CD8-positive, alpha-beta memory T cell (primary cell): Measurements from ENCODE around the gene CCDC60. TPM values are rescaled to one million over a fixed set of nuclear protein-coding genes. Genes with fewer than 3 reads are reported as not detected.
A peak's percentile ranks its signal among the peaks of the same experiment; 100 is the strongest.

Experiments used
- CTCF ChIA-PET: fragments of 350-600 bp; sonication (Branson Sonifier 250); formaldehyde crosslinking; loops from one replicate; lab custom pipeline; 2021; ENCODE audit warnings: antibody characterized with exemption; lab: Charles Lee
- POLR2A ChIA-PET: fragments of 350-600 bp; sonication (Branson Sonifier 250); formaldehyde crosslinking; loops from one replicate; lab custom pipeline; 2021; ENCODE audit warnings: antibody characterized with exemption; lab: Charles Lee
- DNase-seq, 5 donors: peaks; one replicate each; pipeline versions ENCODE4 v3.0.0 to v3.0.0-alpha.2; 2020 to 2022; ENCODE audit warnings: mixed read lengths in 1 of 5
- H3K27ac ChIP-seq: one replicate; pipeline ENCODE4 v1.7.0; 2013; ENCODE audit warnings: low read depth, mild to moderate bottlenecking, low read length, moderate library complexity
- H3K27me3 ChIP-seq: 2 replicates; pipeline ENCODE4 v1.7.0; 2013; ENCODE audit warnings: low read length, mild to moderate bottlenecking; ENCODE audit not compliant: insufficient read depth, poor library complexity, severe bottlenecking
- H3K36me3 ChIP-seq: 2 replicates; pipeline ENCODE4 v1.7.0; 2013; ENCODE audit warnings: mild to moderate bottlenecking, low read length, moderate library complexity; ENCODE audit not compliant: insufficient read depth
- H3K4me1 ChIP-seq: 2 replicates; pipeline ENCODE4 v1.7.0; 2013; ENCODE audit warnings: mild to moderate bottlenecking, low read length, moderate library complexity; ENCODE audit not compliant: insufficient read depth
- H3K4me3 ChIP-seq: 2 replicates; pipeline ENCODE4 v1.7.0; 2013; ENCODE audit warnings: mild to moderate bottlenecking, low read length
- H3K9me3 ChIP-seq: 2 replicates; pipeline ENCODE4 v1.7.0; 2013; ENCODE audit warnings: mild to moderate bottlenecking, low read length
- H3K27ac Mint-ChIP-seq, 8 donors: one replicate each; pipeline ENCODE4 v1.8.0; 2020 to 2021; ENCODE audit warnings: mixed read lengths in 8 of 8, mild to moderate bottlenecking in 6 of 8, inconsistent platforms in 3 of 8, moderate library complexity in 3 of 8
- H3K27me3 Mint-ChIP-seq, 2 donors: one replicate each; pipeline ENCODE4 v1.8.0; 2020 to 2021; ENCODE audit warnings: mixed read lengths in 2 of 2, mild to moderate bottlenecking in 1 of 2, moderate library complexity in 1 of 2
- H3K36me3 Mint-ChIP-seq, 3 donors: one replicate each; pipeline ENCODE4 v1.8.0; 2020 to 2021; ENCODE audit warnings: mixed read lengths in 3 of 3, inconsistent platforms in 1 of 3, mild to moderate bottlenecking in 1 of 3
- H3K4me1 Mint-ChIP-seq, 3 donors: one replicate each; pipeline ENCODE4 v1.8.0; 2020 to 2021; ENCODE audit warnings: mixed read lengths in 3 of 3, inconsistent platforms in 1 of 3, mild to moderate bottlenecking in 1 of 3
- H3K4me3 Mint-ChIP-seq, 7 donors: one replicate each; pipeline ENCODE4 v1.8.0; 2020 to 2021; ENCODE audit warnings: mixed read lengths in 7 of 7, mild to moderate bottlenecking in 6 of 7, moderate library complexity in 4 of 7, inconsistent platforms in 2 of 7
- H3K9me3 Mint-ChIP-seq, 5 donors: one replicate each; pipeline ENCODE4 v1.8.0; 2020 to 2022; ENCODE audit warnings: mixed read lengths in 5 of 5, mild to moderate bottlenecking in 3 of 5, moderate library complexity in 2 of 5, inconsistent platforms in 1 of 5
- polyA plus RNA-seq: library from polyadenylated mRNA; unstranded; fragments of 300-500 nt; fragmentation: Illumina TruSeq; gene quantifications from one replicate; pipeline ENCODE4 v1.2.3, GENCODE V29; 2021
- total RNA-seq, 2 experiments: library from RNA; stranded (reverse); gene quantifications; one replicate each; pipeline ENCODE4 v1.2.3, GENCODE V29; 2021

CCDC60 gene
- total and polyA plus RNA-seq, 3 experiments from 2014 or later: not detected

- no peak overlapping the region for H3K27ac Mint-ChIP-seq
- H3K9me3 Mint-ChIP-seq: no peaks in the 10 kb centered on the region
- H3K4me1 ChIP-seq: no peaks in the 10 kb centered on the region
- no peak overlapping the region for H3K4me3 ChIP-seq
- no peak overlapping the region for H3K27ac ChIP-seq
- no peak overlapping the region for H3K4me3 Mint-ChIP-seq
- H3K27me3 ChIP-seq: no peaks in the 10 kb centered on the region
- ChIA-PET CTCF (interaction anchor here (1.1 kb wide), 1 partner anchor 15 kb away, joined by 3 read pairs; no protein-coding TSS in a partner anchor), POLR2A (no interaction called here)
- H3K4me1 Mint-ChIP-seq: peaks cover 0 to 5% (median 3%) of the 10 kb centered on the region in 3 donors
- H3K36me3 ChIP-seq: no peaks in the 10 kb centered on the region
- DNase-seq: peak in 3 of 5 donors; percentile 4 to 48 (median 8)
- H3K36me3 Mint-ChIP-seq: no peaks in the 10 kb centered on the region
- no peaks in the 10 kb centered on the region for H3K9me3 ChIP-seq
- H3K27me3 Mint-ChIP-seq: peaks cover 8 to 15% of the 10 kb centered on the region in 2 donors
Observed at GRCh38 chr12:119444462-119445044, 110.0 kb downstream of the CCDC60 start.

- Histone ChIP-seq H3K27ac (no peak overlapping the region), H3K9me3 (no peaks in the 10 kb centered on the region), H3K36me3 (no peaks in the 10 kb centered on the region), H3K27me3 (no peaks in the 10 kb centered on the region), H3K4me1 (no peaks in the 10 kb centered on the region), H3K4me3 (no peak overlapping the region)
- CTCF ChIA-PET: no interaction called here
- peaks cover 0 to 1% (median 0%) of the 10 kb centered on the region in 5 donors for H3K9me3 Mint-ChIP-seq
- no peaks in the 10 kb centered on the region for H3K36me3 Mint-ChIP-seq
- DNase-seq: no peak
- no peak overlapping the region for H3K27ac Mint-ChIP-seq
- peaks cover 6 to 12% of the 10 kb centered on the region in 2 donors for H3K27me3 Mint-ChIP-seq
- H3K4me3 Mint-ChIP-seq: no peak overlapping the region
- peaks cover 0 to 5% (median 3%) of the 10 kb centered on the region in 3 donors for H3K4me1 Mint-ChIP-seq
- POLR2A ChIA-PET: no interaction called here
Observed at GRCh38 chr12:119446459-119446858, 111.9 kb downstream of the CCDC60 start.

- Histone ChIP-seq H3K27me3 (no peaks in the 10 kb centered on the region), H3K36me3 (no peaks in the 10 kb centered on the region), H3K27ac (no peak overlapping the region), H3K4me3 (no peak overlapping the region), H3K9me3 (no peaks in the 10 kb centered on the region), H3K4me1 (no peaks in the 10 kb centered on the region)
- no peak overlapping the region for H3K4me3 Mint-ChIP-seq
- ChIA-PET CTCF (no interaction called here), POLR2A (no interaction called here)
- peaks cover 11 to 12% of the 10 kb centered on the region in 2 donors for H3K27me3 Mint-ChIP-seq
- no peak overlapping the region for H3K27ac Mint-ChIP-seq
- H3K36me3 Mint-ChIP-seq: no peaks in the 10 kb centered on the region
- no peak for DNase-seq
- H3K9me3 Mint-ChIP-seq: peaks cover 0 to 1% (median 0%) of the 10 kb centered on the region in 5 donors
- H3K4me1 Mint-ChIP-seq: peaks cover 0 to 5% (median 3%) of the 10 kb centered on the region in 3 donors
Observed at GRCh38 chr12:119447126-119447525, 112.6 kb downstream of the CCDC60 start.

- no peaks in the 10 kb centered on the region for H3K36me3 Mint-ChIP-seq
- H3K4me1 Mint-ChIP-seq: peaks cover 0 to 5% (median 3%) of the 10 kb centered on the region in 3 donors
- no peak overlapping the region for H3K27ac ChIP-seq
- H3K27me3 Mint-ChIP-seq: peaks cover 12 to 16% of the 10 kb centered on the region in 2 donors
- no peak overlapping the region for H3K27ac Mint-ChIP-seq
- no peak overlapping the region for H3K4me3 ChIP-seq
- H3K4me1 ChIP-seq: no peaks in the 10 kb centered on the region
- ChIA-PET POLR2A (no interaction called here), CTCF (no interaction called here)
- H3K9me3 Mint-ChIP-seq: peaks cover 0 to 3% (median 0%) of the 10 kb centered on the region in 5 donors
- DNase-seq: no peak
- H3K9me3 ChIP-seq: no peaks in the 10 kb centered on the region
- H3K36me3 ChIP-seq: no peaks in the 10 kb centered on the region
- no peaks in the 10 kb centered on the region for H3K27me3 ChIP-seq
- no peak overlapping the region for H3K4me3 Mint-ChIP-seq
Observed at GRCh38 chr12:119447618-119448017, 113.1 kb downstream of the CCDC60 start.

GRCh38 chr12:119448611-119449131, 114.1 kb downstream of the CCDC60 start:
- no peak for DNase-seq
- ChIA-PET POLR2A (no interaction called here), CTCF (no interaction called here)
- Histone ChIP-seq H3K4me3 (no peak overlapping the region), H3K27me3 (no peaks in the 10 kb centered on the region), H3K4me1 (no peaks in the 10 kb centered on the region), H3K36me3 (no peaks in the 10 kb centered on the region), H3K9me3 (no peaks in the 10 kb centered on the region), H3K27ac (no peak overlapping the region)
- peaks cover 0 to 2% (median 0%) of the 10 kb centered on the region in 3 donors for H3K36me3 Mint-ChIP-seq
- peaks cover 0 to 5% (median 3%) of the 10 kb centered on the region in 3 donors for H3K4me1 Mint-ChIP-seq
- peaks cover 12 to 19% of the 10 kb centered on the region in 2 donors for H3K27me3 Mint-ChIP-seq
- no peak overlapping the region for H3K4me3 Mint-ChIP-seq
- peaks cover 0 to 3% (median 0%) of the 10 kb centered on the region in 5 donors for H3K9me3 Mint-ChIP-seq
- no peak overlapping the region for H3K27ac Mint-ChIP-seq

- no peaks in the 10 kb centered on the region for H3K27me3 ChIP-seq
- Mint-ChIP-seq H3K4me3 (no peak overlapping the region), H3K9me3 (peaks cover 0 to 3% (median 0%) of the 10 kb centered on the region in 5 donors), H3K36me3 (peaks cover 0 to 2% (median 0%) of the 10 kb centered on the region in 3 donors), H3K27me3 (peaks cover 9 to 13% of the 10 kb centered on the region in 2 donors), H3K4me1 (no peaks in the 10 kb centered on the region), H3K27ac (no peak overlapping the region)
- H3K27ac ChIP-seq: no peak overlapping the region
- no peaks in the 10 kb centered on the region for H3K36me3 ChIP-seq
- CTCF ChIA-PET: no interaction called here
- H3K4me3 ChIP-seq: no peak overlapping the region
- DNase-seq: no peak
- no peaks in the 10 kb centered on the region for H3K9me3 ChIP-seq
- no peaks in the 10 kb centered on the region for H3K4me1 ChIP-seq
- POLR2A ChIA-PET: no interaction called here
Observed at GRCh38 chr12:119450771-119451170, 116.2 kb downstream of the CCDC60 start.

GRCh38 chr12:119456824-119457223, 122.3 kb downstream of the CCDC60 start:
- Mint-ChIP-seq H3K27ac (no peak overlapping the region), H3K36me3 (peaks cover 0 to 3% (median 0%) of the 10 kb centered on the region in 3 donors), H3K27me3 (peaks cover 3 to 18% of the 10 kb centered on the region in 2 donors), H3K9me3 (peaks cover 0 to 5% (median 3%) of the 10 kb centered on the region in 5 donors), H3K4me3 (no peak overlapping the region), H3K4me1 (no peaks in the 10 kb centered on the region)
- no peak for DNase-seq
- Histone ChIP-seq H3K4me3 (no peak overlapping the region), H3K9me3 (no peaks in the 10 kb centered on the region), H3K4me1 (no peaks in the 10 kb centered on the region), H3K27me3 (no peaks in the 10 kb centered on the region), H3K27ac (no peak overlapping the region), H3K36me3 (no peaks in the 10 kb centered on the region)
- POLR2A ChIA-PET: no interaction called here
- CTCF ChIA-PET: no interaction called here

- ChIA-PET CTCF (no interaction called here), POLR2A (no interaction called here)
- Histone ChIP-seq H3K9me3 (no peaks in the 10 kb centered on the region), H3K27me3 (no peaks in the 10 kb centered on the region), H3K36me3 (no peaks in the 10 kb centered on the region), H3K4me1 (no peaks in the 10 kb centered on the region), H3K4me3 (no peak overlapping the region), H3K27ac (no peak overlapping the region)
- no peak overlapping the region for H3K4me3 Mint-ChIP-seq
- H3K4me1 Mint-ChIP-seq: no peaks in the 10 kb centered on the region
- no peak for DNase-seq
- no peak overlapping the region for H3K27ac Mint-ChIP-seq
- H3K9me3 Mint-ChIP-seq: peaks cover 0 to 5% (median 3%) of the 10 kb centered on the region in 5 donors
- peaks cover 3 to 13% of the 10 kb centered on the region in 2 donors for H3K27me3 Mint-ChIP-seq
- peaks cover 0 to 3% (median 0%) of the 10 kb centered on the region in 3 donors for H3K36me3 Mint-ChIP-seq
Observed at GRCh38 chr12:119457271-119457670, 122.7 kb downstream of the CCDC60 start.
